Endothelial cell of umbilical vein (primary cell): ENCODE measurements around the gene SMAD7. TPM values are rescaled to one million over a fixed set of nuclear protein-coding genes. Genes with fewer than 3 reads are reported as not detected.

Experiments
- BruUV-seq: library from RNA; stranded (reverse); fragments of 400-500 nt; replicated peaks from 2 replicates; lab custom pipeline; 2021; lab: Mats Ljungman, UMichigan
- CTCF ChIA-PET: fragments of 300-600, 350-600 bp; sonication (Branson Sonifier 250); formaldehyde crosslinking; loops from one replicate; lab custom pipeline; 2021; ENCODE audit warnings: antibody characterized with exemption, inconsistent platforms; lab: Charles Lee
- POLR2A ChIA-PET: fragments of 300-600, 350-600 bp; sonication (Branson Sonifier 250); formaldehyde crosslinking; loops from one replicate; lab custom pipeline; 2021; ENCODE audit warnings: antibody characterized with exemption, inconsistent platforms; lab: Charles Lee
- DNase-seq: peaks from one replicate; pipeline ENCODE4 v3.0.0-alpha.2; 2011; ENCODE audit warnings: low read depth, low spot score
- FAIRE-seq: peaks from 2 replicates; lab custom pipeline; 2011; peaks lifted over from hg19 to GRCh38; lab: Jason Lieb, UNC
- H2AFZ ChIP-seq: 2 replicates; pipeline ENCODE4 v1.6.0; 2012; ENCODE audit warnings: low read depth, low read length, control low read depth, inconsistent platforms
- H3K27ac ChIP-seq: 2 replicates; pipeline ENCODE4 v1.5.1; 2011; ENCODE audit warnings: low read depth, mild to moderate bottlenecking, control low read depth, low read length, moderate library complexity; ENCODE audit not compliant: insufficient read depth
- H3K27me3 ChIP-seq, 2 experiments: 2 replicates each; pipeline versions ENCODE4 v1.6.0 to v1.6.1; 2011; ENCODE audit warnings: low read length in 2 of 2, mixed read lengths in 1 of 2; ENCODE audit not compliant: control insufficient read depth in 2 of 2, insufficient read depth in 2 of 2
- H3K36me3 ChIP-seq, 2 experiments: 2 replicates in 1 of 2; 3 replicates in 1 of 2; pipeline ENCODE4 v1.5.1; 2011; ENCODE audit warnings: low read length in 2 of 2, mild to moderate bottlenecking in 1 of 2, moderate library complexity in 1 of 2; ENCODE audit not compliant: control insufficient read depth in 2 of 2, insufficient read depth in 2 of 2; ENCODE audit errors: extremely low read depth in 1 of 2
- H3K4me1 ChIP-seq: 3 replicates; pipeline ENCODE4 v1.5.1; 2011; ENCODE audit warnings: mild to moderate bottlenecking, low read length; ENCODE audit not compliant: control insufficient read depth, insufficient read depth; ENCODE audit errors: extremely low read depth
- H3K4me2 ChIP-seq: 2 replicates; pipeline ENCODE4 v1.6.1; 2011; ENCODE audit warnings: low read length, control low read depth, mixed read lengths; ENCODE audit not compliant: insufficient read depth
- H3K4me3 ChIP-seq, 3 experiments: fragments of 200-600 bp in 1 of 3; sonication (generic), shearing (Covaris generic) in 1 of 3; replicated peaks in 1 of 3; 2 replicates each; pipeline ENCODE4 v1.5.1; 2011 to 2016; ENCODE audit warnings: control low read depth in 3 of 3, low read length in 3 of 3, mild to moderate bottlenecking in 2 of 3, inconsistent platforms in 1 of 3, low read depth in 1 of 3, moderate library complexity in 1 of 3; ENCODE audit not compliant: insufficient read depth in 1 of 3
- H3K79me2 ChIP-seq: 2 replicates; pipeline ENCODE4 v1.6.0; 2012; ENCODE audit warnings: low read length, inconsistent platforms; ENCODE audit not compliant: control insufficient read depth, insufficient read depth
- H3K9ac ChIP-seq: replicated peaks from 2 replicates; pipeline ENCODE3; 2011; ENCODE audit warnings: low read length, control low read depth; ENCODE audit not compliant: insufficient read depth; ENCODE audit errors: extremely low read depth
- H3K9me1 ChIP-seq: replicated peaks from 3 replicates; pipeline ENCODE4 v1.6.0; 2011; ENCODE audit warnings: mild to moderate bottlenecking, low read length; ENCODE audit not compliant: control insufficient read depth, insufficient read depth; ENCODE audit errors: extremely low read depth
- H3K9me3 ChIP-seq: replicated peaks from 2 replicates; pipeline ENCODE4 v1.5.1; 2012; ENCODE audit warnings: low read length, inconsistent platforms; ENCODE audit not compliant: control insufficient read depth, insufficient read depth
- H4K20me1 ChIP-seq: replicated peaks from 2 replicates; pipeline ENCODE3; 2011; ENCODE audit warnings: mild to moderate bottlenecking, low read length; ENCODE audit not compliant: control insufficient read depth, insufficient read depth; ENCODE audit errors: extremely low read depth
- FOS ChIP-seq: IDR thresholded peaks from 2 replicates; pipeline ENCODE4 v1.6.1; 2011; ENCODE audit warnings: mild to moderate bottlenecking, low read length, moderate library complexity, borderline replicate concordance; ENCODE audit not compliant: insufficient read depth
- GATA2 ChIP-seq: IDR thresholded peaks from 2 replicates; pipeline ENCODE4 v1.7.0; 2011; ENCODE audit warnings: low read depth, mild to moderate bottlenecking, moderate library complexity, mixed read lengths, low read length; ENCODE audit not compliant: insufficient read length, insufficient read depth
- POLR2A ChIP-seq: IDR thresholded peaks from 2 replicates; pipeline ENCODE4 v1.6.1; 2012; ENCODE audit warnings: low read depth, mild to moderate bottlenecking, control low read depth, low read length
- dilution Hi-C: fragments of 300-500 bp; cut with MboI; formaldehyde crosslinking; loops from one replicate; pipeline ENCODE4 v1.15.0; 2019; ENCODE audit warnings: low sequenced_read_pairs; ENCODE audit not compliant: extremely low pct_ligation_motif_present
- intact Hi-C: fragments of 100-400 bp; cut with micrococcal nuclease; formaldehyde crosslinking; loops from one replicate; pipeline ENCODE4 v1.10.0; 2022
- polyA plus RNA-seq, 4 experiments: library from polyadenylated mRNA; depleted of rRNA in 3 of 4; stranded (reverse) in 3 of 4; unstranded in 1 of 4; fragments of >200 nt; gene quantifications; 2 replicates each; pipeline versions ENCODE4 v1.2.1 to v1.2.3, GENCODE V29; 2011 to 2012; ENCODE audit warnings: missing spikeins in 1 of 4
- total RNA-seq: library from RNA; stranded (reverse); gene quantifications from 2 replicates; pipeline ENCODE4 v1.2.3, GENCODE V29; 2021
- TF ChIP-seq, protein P1 (sequence below): IDR thresholded peaks from 2 replicates; pipeline ENCODE4 v1.6.1; 2011; ENCODE audit not compliant: insufficient read depth, insufficient read length

The SMAD7 gene
- total and polyA plus RNA-seq, 2 donors (not counting 3 experiments of a cell fraction or from before 2014, with no cell fraction given), result 3.6 to 8.0 TPM

GRCh38 chr18:48929941-48930713 is 20.6 kb downstream of the SMAD7 start:
- Histone ChIP-seq H3K9me1 (no peaks in the 10 kb centered on the region), H2AFZ (peak overlapping the region; percentile 10), H3K36me3 (no peaks in the 10 kb centered on the region), H4K20me1 (no peaks in the 10 kb centered on the region), H3K4me2 (peak overlapping the region; percentile 20), H3K4me3 (no peak overlapping the region), H3K9ac (peak overlapping the region; percentile 66), H3K4me1 (peaks cover 83% of the 10 kb centered on the region), H3K27me3 (no peaks in the 10 kb centered on the region), H3K79me2 (peaks cover 35% of the 10 kb centered on the region), H3K9me3 (no peaks in the 10 kb centered on the region), H3K27ac (peak overlapping the region; percentile 86)
- DNase-seq (peak; percentile 55), FAIRE-seq (peak; percentile 24)
- dilution Hi-C loops, result no loop called here
- peak; percentile 57 for TF ChIP-seq GATA2
- TF ChIP-seq POLR2A, result no peak
- TF ChIP-seq, protein P1, sequence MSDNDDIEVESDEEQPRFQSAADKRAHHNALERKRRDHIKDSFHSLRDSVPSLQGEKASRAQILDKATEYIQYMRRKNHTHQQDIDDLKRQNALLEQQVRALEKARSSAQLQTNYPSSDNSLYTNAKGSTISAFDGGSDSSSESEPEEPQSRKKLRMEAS, result no peak
- intact Hi-C loops, result loop anchor here (1.0 kb wide), 1 partner anchor 22 kb away; no protein-coding TSS in a partner anchor
- CTCF ChIA-PET, result interaction anchor here (0.8 to 1.9 kb wide), 3 partner anchors 18 to 140 kb away, joined by 3 to 5 read pairs (median 4); no protein-coding TSS in a partner anchor
- POLR2A ChIA-PET, result no interaction called here
- no TSS peak for BruUV-seq

- H3K36me3 ChIP-seq, result no peaks in the 10 kb centered on the region
- H3K4me2 ChIP-seq, result peak overlapping the region; percentile 58
- BruUV-seq, result no TSS peak
- TF ChIP-seq POLR2A, result peak; percentile 10
- TF ChIP-seq, protein P1, result no peak
- TF ChIP-seq FOS, result no peak
- no peak for TF ChIP-seq GATA2
- H3K27me3 ChIP-seq, result no peaks in the 10 kb centered on the region
- H3K27ac ChIP-seq, result peak overlapping the region; percentile 86
- no peak overlapping the region for H3K4me3 ChIP-seq
- H3K9ac ChIP-seq, result peak overlapping the region; percentile 66
- no peaks in the 10 kb centered on the region for H3K9me3 ChIP-seq
- CTCF ChIA-PET, result interaction anchor here (0.8 to 1.4 kb wide), 5 partner anchors 9 to 152 kb away, joined by 3 to 4 read pairs (median 3); no protein-coding TSS in a partner anchor
- H4K20me1 ChIP-seq, result no peaks in the 10 kb centered on the region
- intact Hi-C loops (loop anchor here (1.0 kb wide), 1 partner anchor 23 kb away; no protein-coding TSS in a partner anchor), dilution Hi-C loops (no loop called here)
- POLR2A ChIA-PET, result no interaction called here
- peaks cover 83% of the 10 kb centered on the region for H3K4me1 ChIP-seq
- no peaks in the 10 kb centered on the region for H3K9me1 ChIP-seq
- peaks cover 37% of the 10 kb centered on the region for H3K79me2 ChIP-seq
- DNase-seq, result no peak
- peak; percentile 68 for FAIRE-seq
- H2AFZ ChIP-seq, result no peak overlapping the region
These were observed 21.6 kb downstream of the SMAD7 start for GRCh38 chr18:48929212-48929612.
